ENCODE measurements around the gene LRRC3C.

Gene LRRC3C

GRCh38 chr17:39981766-39982375, 54.3 kb downstream of the LRRC3C start:
- no peak overlapping the region for H3K27ac ChIP-seq (ENCODE audit: low read depth, low read length)
- 43% methylated on average over 7 of the region's 7 CpGs for WGBS
- H3K27me3 ChIP-seq (ENCODE audit: insufficient read depth, low read length) = no peaks in the 10 kb centered on the region
- peaks cover 34% of the 10 kb centered on the region for H3K36me3 ChIP-seq (ENCODE audit: insufficient read depth, low read length)
- H3K9me3 ChIP-seq (ENCODE audit: insufficient read depth, low read depth, low read length) = no peaks in the 10 kb centered on the region
- peak overlapping the region; percentile 95 for H3K9ac ChIP-seq (ENCODE audit: low read depth, low read length)
- H3K4me1 ChIP-seq (ENCODE audit: insufficient read depth, low read length) = peaks cover 18% of the 10 kb centered on the region
- H3K4me3 ChIP-seq (ENCODE audit: low read length) = peak overlapping the region; percentile 97

- H3K36me3 ChIP-seq (ENCODE audit: insufficient read depth, low read length) = peaks cover 95% of the 10 kb centered on the region
- no peak overlapping the region for H3K27ac ChIP-seq (ENCODE audit: low read depth, low read length)
- no peaks in the 10 kb centered on the region for H3K4me1 ChIP-seq (ENCODE audit: insufficient read depth, low read length)
- 95% methylated on average over 11 of the region's 11 CpGs for WGBS
- no peaks in the 10 kb centered on the region for H3K9me3 ChIP-seq (ENCODE audit: insufficient read depth, low read depth, low read length)
- no peaks in the 10 kb centered on the region for H3K27me3 ChIP-seq (ENCODE audit: insufficient read depth, low read length)
- H3K4me3 ChIP-seq (ENCODE audit: low read length) = no peak overlapping the region
- no peak overlapping the region for H3K9ac ChIP-seq (ENCODE audit: low read depth, low read length)
Observed at GRCh38 chr17:39988206-39988810, 60.8 kb downstream of the LRRC3C start.

DNA sequence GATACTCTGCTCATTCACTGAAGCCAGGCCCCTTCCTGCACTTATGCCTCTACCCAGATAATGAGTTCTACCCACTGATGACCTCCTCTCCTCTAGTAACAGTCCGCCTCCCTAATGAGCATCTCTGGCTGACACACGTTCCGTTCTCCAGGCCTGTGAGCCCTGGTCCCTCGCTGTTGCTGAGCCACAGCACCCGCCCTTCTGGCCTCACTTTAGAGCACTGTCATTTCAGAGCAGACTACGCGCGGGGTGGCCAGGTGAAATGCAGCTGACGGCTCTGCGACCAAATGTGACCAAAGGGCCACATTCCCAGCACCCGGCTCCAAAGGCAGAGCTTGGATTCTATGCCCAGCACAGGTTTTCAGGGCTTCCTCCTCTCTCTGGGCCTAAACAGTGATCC, 66.9 kb downstream of the LRRC3C start:
- H3K36me3 ChIP-seq (ENCODE audit: insufficient read depth, low read length) = peaks cover 83% of the 10 kb centered on the region
- 96% methylated on average over 11 of the region's 11 CpGs for WGBS
- no peak overlapping the region for H3K4me3 ChIP-seq (ENCODE audit: low read length)
- H3K9ac ChIP-seq (ENCODE audit: low read depth, low read length) = no peak overlapping the region
- H3K27ac ChIP-seq (ENCODE audit: low read depth, low read length) = no peak overlapping the region
- no peaks in the 10 kb centered on the region for H3K4me1 ChIP-seq (ENCODE audit: insufficient read depth, low read length)
- no peaks in the 10 kb centered on the region for H3K27me3 ChIP-seq (ENCODE audit: insufficient read depth, low read length)
- H3K9me3 ChIP-seq (ENCODE audit: insufficient read depth, low read depth, low read length) = no peaks in the 10 kb centered on the region
